PFSK-1 (cell line): ENCODE data around the gene SMARCC1.

Experiments
- FOXP2 ChIP-seq: optimal IDR thresholded peaks from 2 replicates; pipeline ENCODE3; 2011; ENCODE audit warnings: borderline replicate concordance, control low read depth, inconsistent platforms; ENCODE audit not compliant: insufficient read depth; ENCODE audit errors: extremely low read length, extremely low read depth
- POLR2AphosphoS5 ChIP-seq: IDR thresholded peaks from 2 replicates; pipeline ENCODE4 v1.6.1; 2012; ENCODE audit warnings: low read depth, mild to moderate bottlenecking, control low read depth, low read length, moderate library complexity
- REST ChIP-seq, 2 experiments: IDR thresholded peaks; 2 replicates each; pipeline versions ENCODE4 v1.6.1 to v1.8.0; 2011 to 2012; ENCODE audit warnings: low read depth in 2 of 2, low read length in 2 of 2, control low read depth in 1 of 2, inconsistent platforms in 1 of 2, mild to moderate bottlenecking in 1 of 2, moderate library complexity in 1 of 2; ENCODE audit not compliant: insufficient read depth in 1 of 2
- SIN3A ChIP-seq: IDR thresholded peaks from 2 replicates; pipeline ENCODE4 v1.6.1; 2012; ENCODE audit warnings: mild to moderate bottlenecking, low read length, moderate library complexity, borderline replicate concordance; ENCODE audit not compliant: insufficient read depth
- TAF1 ChIP-seq: IDR thresholded peaks from 2 replicates; pipeline ENCODE4 v1.6.1; 2012; ENCODE audit warnings: low read length, control low read depth, borderline replicate concordance; ENCODE audit not compliant: insufficient read depth

The SMARCC1 gene

GRCh38 chr3:47782446-47783308 is 984 bp upstream of the SMARCC1 start:
- TF ChIP-seq POLR2AphosphoS5 (no peak), SIN3A (no peak), REST (IDR thresholded peaks at IDR 0.05; ENCODE audit: insufficient read depth in 1 of 2, low read depth in 2 of 2, low read length in 2 of 2) (no peak), TAF1 (no peak), FOXP2 (no peak)

- no peak for TF ChIP-seq FOXP2
- TF ChIP-seq POLR2AphosphoS5 = no peak
- peak; percentile 68; the same call in 1 of the 2 replicates for TF ChIP-seq SIN3A
Measured at GRCh38 chr3:47780741-47781684, 680 bp downstream of the SMARCC1 start.

GRCh38 chr3:47778746-47779145 is 2.9 kb downstream of the SMARCC1 start:
- TF ChIP-seq SIN3A = no peak

GRCh38 chr3:47772788-47773187 is 8.9 kb downstream of the SMARCC1 start:
- no peak for TF ChIP-seq TAF1
- no peak for TF ChIP-seq SIN3A

GRCh38 chr3:47772047-47772446 is 9.6 kb downstream of the SMARCC1 start:
- no peak for TF ChIP-seq SIN3A
- TF ChIP-seq REST (IDR thresholded peaks at IDR 0.05; ENCODE audit: insufficient read depth in 1 of 2, low read depth in 2 of 2, low read length in 2 of 2) = no peak
- no peak for TF ChIP-seq FOXP2
- TF ChIP-seq POLR2AphosphoS5 = no peak
- TF ChIP-seq TAF1 = no peak

- TF ChIP-seq FOXP2 (no peak), SIN3A (no peak), TAF1 (no peak)
Measured at GRCh38 chr3:47766186-47766585, 15.5 kb downstream of the SMARCC1 start.

- TF ChIP-seq REST (IDR thresholded peaks at IDR 0.05; ENCODE audit: insufficient read depth in 1 of 2, low read depth in 2 of 2, low read length in 2 of 2) (no peak), TAF1 (no peak), POLR2AphosphoS5 (no peak), FOXP2 (no peak), SIN3A (no peak)
Measured at GRCh38 chr3:47762233-47762632, 19.5 kb downstream of the SMARCC1 start.
